Erythroblast (primary cell): Measurements from ENCODE around the gene MSX1.

Source experiments
- GATA1 ChIP-seq: IDR thresholded peaks from 2 replicates; pipeline ENCODE4 v1.6.1; 2011; ENCODE audit warnings: low read depth, mild to moderate bottlenecking, control low read depth, low read length, moderate library complexity
- POLR2A ChIP-seq: IDR thresholded peaks from 2 replicates; pipeline ENCODE4 v1.6.1; 2011; ENCODE audit warnings: mild to moderate bottlenecking, low read length

DNA sequence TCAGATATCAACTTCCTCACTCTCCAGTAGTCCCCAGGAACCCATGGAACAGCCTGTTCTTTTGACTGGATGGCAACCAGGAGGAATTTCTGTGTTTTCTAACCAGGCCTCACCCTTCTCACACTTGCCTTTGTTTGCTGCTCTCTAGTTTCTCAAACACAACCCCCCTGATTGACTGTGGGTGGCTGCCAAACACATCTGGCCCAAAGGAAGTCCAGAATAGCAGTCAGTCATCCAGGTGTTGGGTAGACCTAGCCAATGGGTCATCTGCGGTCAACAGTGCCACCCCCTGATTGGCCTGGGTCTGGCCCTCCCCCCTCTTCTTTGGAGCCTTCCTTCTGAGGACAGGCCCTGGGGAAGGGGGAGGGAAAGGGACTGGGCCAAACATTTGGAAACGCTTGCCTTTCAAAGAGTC lies 53.7 kb downstream of the MSX1 start:
- TF ChIP-seq POLR2A, result no peak
- TF ChIP-seq GATA1, result no peak
